Stimulated activated CD8-positive, alpha-beta memory T cell treated with anti-CD3 and anti-CD28 coated beads, Interleukin-4, amount 100 ng/mL, for 24 hours (primary cell): ENCODE results near the gene TRIM62.
"Not testable (repeated sequence)": the region's sequence is repeated elsewhere in the genome, so short reads cannot be mapped to it uniquely, and the experiment has no call there.

Source experiments
- DNase-seq: peaks from one replicate; pipeline ENCODE4 v3.0.0-alpha.2; 2020; ENCODE audit warnings: low read depth

TRIM62 gene

DNA sequence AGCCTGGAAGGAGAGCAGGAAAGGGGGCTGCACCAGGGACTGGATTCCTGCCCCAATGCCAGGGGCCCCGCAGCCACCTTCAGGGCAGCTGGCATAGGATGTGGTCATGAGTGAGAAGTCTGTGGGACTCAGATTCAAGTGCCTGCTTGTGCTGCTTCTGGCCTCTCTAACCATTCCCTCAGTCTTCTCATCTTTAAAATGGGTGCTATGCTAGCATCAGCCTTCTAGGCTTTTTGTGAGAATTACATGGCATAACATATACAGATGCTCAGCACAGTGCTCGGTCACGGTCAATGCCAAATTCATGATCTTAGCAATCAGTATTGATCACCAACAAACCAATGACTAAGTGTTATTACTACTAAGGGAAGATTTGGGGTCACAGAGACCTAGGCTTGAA, 23.5 kb downstream of the TRIM62 start:
- DNase-seq: no peak

- DNase-seq: no peak
Measured at GRCh38 chr1:33157131-33157530, 24.7 kb downstream of the TRIM62 start.

GRCh38 chr1:33155877-33156538, 25.8 kb downstream of the TRIM62 start:
- DNase-seq: no peak

DNA sequence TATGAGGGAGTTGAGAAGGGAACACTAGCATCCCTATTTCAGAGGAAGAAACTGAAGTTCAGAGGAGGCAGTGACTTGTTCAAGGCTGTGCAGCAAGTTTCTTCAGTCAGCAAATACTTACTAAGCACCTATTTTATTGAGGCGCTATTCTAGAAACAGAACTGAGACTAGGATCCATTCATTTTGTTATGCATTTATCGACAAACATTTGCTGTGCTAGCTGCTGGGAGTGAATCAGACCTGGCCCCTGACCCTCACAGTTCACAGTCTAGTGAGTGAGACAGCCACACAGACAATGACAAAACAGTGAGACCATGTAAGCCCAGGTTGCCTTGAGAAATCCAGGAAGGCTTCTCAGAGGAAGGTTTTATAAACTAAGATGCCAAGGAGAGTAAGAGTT, 28.2 kb downstream of the TRIM62 start:
- DNase-seq: no peak

- DNase-seq: no peak
Measured at GRCh38 chr1:33152685-33153432, 29.0 kb downstream of the TRIM62 start.

- DNase-seq: no peak
Measured at GRCh38 chr1:33151116-33151515, 30.7 kb downstream of the TRIM62 start.

GRCh38 chr1:33150522-33150921, 31.3 kb downstream of the TRIM62 start:
- no peak for DNase-seq

DNA sequence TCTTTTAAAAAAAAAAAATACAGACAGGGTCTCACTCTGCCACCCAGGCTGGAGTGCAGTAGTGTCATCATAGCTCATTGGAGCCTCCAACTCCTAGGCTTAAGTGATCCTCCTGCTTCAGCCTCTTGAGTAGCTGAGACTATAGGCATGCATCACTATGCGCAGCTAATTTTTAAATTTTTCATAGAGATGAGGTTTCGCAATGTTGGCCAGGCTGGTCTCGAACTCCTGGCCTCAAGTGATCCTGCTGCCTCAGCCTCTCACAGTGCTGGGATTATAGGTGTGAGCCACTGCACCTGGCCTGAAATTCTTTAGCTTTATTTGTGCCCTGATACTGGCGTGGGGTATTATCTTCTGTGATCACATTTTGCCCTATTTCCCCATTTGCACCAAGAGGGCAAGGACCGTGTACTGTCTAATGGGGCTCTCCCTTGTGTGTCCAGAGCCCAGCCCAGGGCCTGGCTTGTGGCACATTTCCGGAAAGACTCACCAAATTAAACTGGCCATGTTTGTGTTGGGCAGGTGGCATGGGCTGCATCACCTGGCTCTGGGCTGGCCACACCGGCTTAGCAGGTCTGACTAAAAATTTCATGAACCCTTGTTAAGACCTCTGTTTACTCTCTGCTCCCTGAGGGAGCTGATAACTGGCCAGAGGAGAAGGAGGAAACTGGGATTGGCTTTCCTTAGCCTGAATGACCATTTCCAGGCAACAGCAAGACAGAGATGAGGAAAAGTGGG, 32.2 kb downstream of the TRIM62 start:
- no peak for DNase-seq

DNA sequence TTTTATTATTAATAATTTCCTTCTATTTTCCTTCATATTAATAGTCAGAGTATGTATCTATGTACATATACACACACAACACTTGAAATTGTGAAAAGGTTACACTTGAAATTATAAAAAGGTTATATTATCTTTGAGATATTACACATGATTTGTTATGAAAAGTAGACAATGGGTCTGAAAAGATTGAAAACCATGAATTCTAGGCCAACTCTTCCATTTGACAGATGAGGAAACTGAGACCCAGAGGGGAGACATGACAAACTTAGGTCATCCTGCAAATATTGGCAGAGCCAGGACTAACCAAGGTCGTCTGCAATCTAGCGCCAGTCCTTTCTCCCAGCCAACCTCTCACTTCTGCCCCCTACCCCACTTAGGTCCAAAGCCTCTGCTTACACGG, 33.2 kb downstream of the TRIM62 start:
- DNase-seq: no peak

- DNase-seq: no peak
Measured at GRCh38 chr1:33147997-33148314, 33.9 kb downstream of the TRIM62 start.

GRCh38 chr1:33147275-33147996, 34.4 kb downstream of the TRIM62 start:
- DNase-seq: no peak

DNA sequence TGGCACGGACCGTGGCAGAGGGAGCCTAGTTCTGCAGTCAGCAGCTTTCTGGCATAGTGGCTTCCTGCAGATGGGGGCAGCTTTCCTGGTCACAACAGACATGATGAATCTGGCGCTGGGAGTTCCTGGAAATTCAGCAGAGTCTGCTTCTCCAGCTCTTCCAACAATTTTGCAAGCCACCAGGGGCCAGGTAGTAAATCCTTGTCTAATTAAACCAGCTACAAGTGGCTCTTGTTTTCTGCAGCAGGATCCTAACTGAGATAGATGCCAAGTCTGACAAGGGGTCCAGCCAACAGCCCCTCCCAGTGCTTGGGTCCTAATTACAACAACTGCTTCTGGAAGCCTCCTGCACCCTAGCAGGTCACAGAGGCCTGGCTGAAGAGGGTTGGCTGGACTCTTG, 35.8 kb downstream of the TRIM62 start:
- no peak for DNase-seq

GRCh38 chr1:33143698-33144097, 38.1 kb downstream of the TRIM62 start:
- no peak for DNase-seq

GRCh38 chr1:33143176-33143575, 38.7 kb downstream of the TRIM62 start:
- DNase-seq: no peak

GRCh38 chr1:33142483-33143064, 39.3 kb downstream of the TRIM62 start:
- no peak for DNase-seq

DNA sequence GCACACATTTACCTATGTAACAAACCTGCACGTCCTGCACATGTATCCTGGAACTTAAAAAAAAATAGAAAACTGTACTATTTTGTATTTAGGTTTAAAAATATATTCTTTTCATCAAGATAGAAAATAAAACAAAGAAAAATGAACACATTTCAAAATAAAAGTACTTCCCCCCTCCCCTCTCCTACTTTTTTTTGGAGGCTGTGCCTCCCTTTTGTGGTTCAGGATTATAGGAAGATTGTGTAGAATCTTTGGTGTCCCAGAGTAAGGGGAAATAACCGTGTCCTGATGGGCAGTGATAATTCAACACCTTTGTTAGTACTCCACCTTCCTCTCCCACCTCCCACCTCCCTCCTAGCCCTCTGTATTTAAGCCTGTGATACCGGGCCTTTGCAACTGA, 40.1 kb downstream of the TRIM62 start:
- DNase-seq: no peak

- no peak for DNase-seq
Measured at GRCh38 chr1:33141216-33141615, 40.6 kb downstream of the TRIM62 start.

- DNase-seq: no peak
Measured at GRCh38 chr1:33140153-33141149, 41.4 kb downstream of the TRIM62 start.

GRCh38 chr1:33137800-33138199, 44.0 kb downstream of the TRIM62 start:
- DNase-seq: peak; percentile 27

DNA sequence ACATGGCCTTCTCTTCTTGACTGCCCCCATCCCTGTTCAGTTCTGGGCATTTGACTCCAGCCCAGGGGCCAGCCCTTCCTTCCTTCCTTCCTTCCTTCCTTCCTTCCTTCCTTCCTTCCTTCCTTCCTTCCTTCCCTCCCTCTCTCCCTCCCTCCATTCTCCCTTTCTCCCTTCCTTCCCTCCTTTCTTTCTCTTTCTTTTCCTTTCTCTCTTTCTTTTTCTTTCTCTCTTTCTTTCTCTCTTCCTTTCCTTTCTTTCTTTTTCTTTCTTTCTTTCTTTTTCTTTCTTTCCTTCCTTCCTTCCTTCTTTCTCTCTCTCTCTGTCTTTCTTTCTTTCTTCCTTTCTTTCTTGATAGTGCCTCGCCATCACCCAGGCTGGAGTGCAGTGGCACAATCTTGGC, 45.8 kb downstream of the TRIM62 start:
- DNase-seq: not testable (repeated sequence)
